H1 (cell line): ENCODE data around the gene PLCB4. TPM values are rescaled to one million over a fixed set of nuclear protein-coding genes. Genes with fewer than 3 reads are reported as not detected.

Experiments used
- CTCF ChIA-PET: fragments of 300-600 bp; sonication (Branson Sonifier 250); formaldehyde crosslinking; loops from one replicate; lab custom pipeline; 2021; ENCODE audit not compliant: partially characterized antibody; lab: Charles Lee
- POLR2A ChIA-PET: fragments of 300-600 bp; sonication (Branson Sonifier 250); formaldehyde crosslinking; loops from one replicate; lab custom pipeline; 2021; ENCODE audit warnings: inconsistent platforms; ENCODE audit not compliant: partially characterized antibody; lab: Charles Lee
- DNase-seq, 2 experiments: peaks; one replicate each; pipeline versions ENCODE4 v3.0.0 to v3.0.0-alpha.2; 2010 to 2022; ENCODE audit warnings: low spot score in 2 of 2, low read depth in 1 of 2, mixed read lengths in 1 of 2
- FAIRE-seq: peaks from 2 replicates; lab custom pipeline; 2011; peaks lifted over from hg19 to GRCh38; lab: Jason Lieb, UNC
- H2AFZ ChIP-seq: 2 replicates; pipeline ENCODE4 v1.8.1; 2012; ENCODE audit warnings: low read length, inconsistent platforms
- H2AK5ac ChIP-seq: 2 replicates; pipeline ENCODE4 v1.6.1; 2013; ENCODE audit warnings: low read depth, low read length
- H2BK120ac ChIP-seq: replicated peaks from 2 replicates; pipeline ENCODE3; 2013; ENCODE audit warnings: low read depth, low read length, inconsistent platforms
- H2BK12ac ChIP-seq: 2 replicates; pipeline ENCODE4 v1.6.1; 2013; ENCODE audit warnings: low read depth, low read length
- H2BK15ac ChIP-seq: 2 replicates; pipeline ENCODE4 v1.6.1; 2013; ENCODE audit warnings: low read length
- H2BK20ac ChIP-seq: 2 replicates; pipeline ENCODE4 v1.6.1; 2013; ENCODE audit warnings: low read length
- H2BK5ac ChIP-seq: 2 replicates; pipeline ENCODE4 v1.6.1; 2013; ENCODE audit warnings: low read depth, low read length
- H3K14ac ChIP-seq: 2 replicates; pipeline ENCODE4 v1.6.1; 2013; ENCODE audit warnings: inconsistent platforms; ENCODE audit not compliant: insufficient read length
- H3K18ac ChIP-seq: 2 replicates; pipeline ENCODE4 v1.6.1; 2013; ENCODE audit warnings: low read length; ENCODE audit errors: extremely low read depth
- H3K23ac ChIP-seq: 2 replicates; pipeline ENCODE4 v1.6.1; 2013; ENCODE audit warnings: inconsistent platforms; ENCODE audit not compliant: insufficient read length
- H3K23me2 ChIP-seq: 2 replicates; pipeline ENCODE4 v1.6.1; 2013; ENCODE audit warnings: low read depth, low read length
- H3K27ac ChIP-seq: 2 replicates; pipeline ENCODE4 v1.6.1; 2011; ENCODE audit warnings: low read depth, low read length, inconsistent platforms
- H3K27me3 ChIP-seq, 4 experiments: replicated peaks in 1 of 4; 1 replicate in 1 of 4; 2 replicates in 3 of 4; pipeline versions ENCODE4 v1.6.1 to v1.8.1; 2011 to 2013; ENCODE audit warnings: low read length in 3 of 4, mild to moderate bottlenecking in 3 of 4, inconsistent platforms in 2 of 4, mixed read lengths in 2 of 4, moderate library complexity in 1 of 4; ENCODE audit not compliant: control insufficient read depth in 3 of 4, insufficient read depth in 3 of 4; ENCODE audit errors: extremely low read depth in 1 of 4
- H3K36me3 ChIP-seq, 4 experiments: 2 replicates each; pipeline versions ENCODE4 v1.6.1 to v1.8.1; 2011 to 2013; ENCODE audit warnings: mild to moderate bottlenecking in 4 of 4, low read length in 3 of 4, moderate library complexity in 2 of 4, control low read depth in 1 of 4, inconsistent platforms in 1 of 4; ENCODE audit not compliant: insufficient read depth in 4 of 4, control insufficient read depth in 2 of 4
- H3K4ac ChIP-seq: replicated peaks from 2 replicates; pipeline ENCODE3; 2013; ENCODE audit warnings: low read length, low read depth, mixed read lengths, inconsistent platforms; ENCODE audit not compliant: insufficient read length
- H3K4me1 ChIP-seq, 4 experiments: replicated peaks in 1 of 4; 1 replicate in 1 of 4; 2 replicates in 3 of 4; pipeline versions ENCODE4 v1.6.1 to v1.8.1; 2011 to 2013; ENCODE audit warnings: low read length in 3 of 4, inconsistent platforms in 2 of 4, mixed read lengths in 1 of 4; ENCODE audit not compliant: insufficient read depth in 4 of 4, control insufficient read depth in 3 of 4
- H3K4me2 ChIP-seq, 2 experiments: 2 replicates each; pipeline versions ENCODE4 v1.6.1 to v1.8.1; 2011 to 2013; ENCODE audit warnings: low read depth in 2 of 2, low read length in 2 of 2, control low read depth in 1 of 2, inconsistent platforms in 1 of 2, mild to moderate bottlenecking in 1 of 2; ENCODE audit not compliant: insufficient read depth in 1 of 2
- H3K4me3 ChIP-seq, 4 experiments: fragments of 200-600, 300-600 bp in 1 of 4; sonication (generic), shearing (Covaris generic), sonication (Bioruptor Twin) in 1 of 4; 2 replicates each; pipeline versions ENCODE4 v1.5.1 to v1.8.1; 2011 to 2016; ENCODE audit warnings: low read length in 4 of 4, low read depth in 3 of 4, control low read depth in 2 of 4, inconsistent platforms in 2 of 4, mild to moderate bottlenecking in 2 of 4, mixed read lengths in 1 of 4, moderate library complexity in 1 of 4; ENCODE audit not compliant: insufficient read depth in 2 of 4; ENCODE audit errors: extremely low read depth in 1 of 4
- H3K56ac ChIP-seq: replicated peaks from 2 replicates; pipeline ENCODE3; 2013; ENCODE audit warnings: low read depth, mild to moderate bottlenecking, mixed read lengths, low read length, inconsistent platforms; ENCODE audit not compliant: insufficient read length
- H3K79me1 ChIP-seq: 2 replicates; pipeline ENCODE4 v1.6.1; 2013; ENCODE audit warnings: low read depth, low read length, control low read depth
- H3K79me2 ChIP-seq, 2 experiments: 2 replicates each; pipeline versions ENCODE4 v1.6.1 to v1.8.1; 2012 to 2013; ENCODE audit warnings: low read length in 2 of 2, mild to moderate bottlenecking in 2 of 2, inconsistent platforms in 1 of 2; ENCODE audit not compliant: insufficient read depth in 2 of 2, control insufficient read depth in 1 of 2
- H3K9ac ChIP-seq, 4 experiments: replicated peaks in 1 of 4; 1 replicate in 1 of 4; 2 replicates in 3 of 4; pipeline versions ENCODE4 v1.6.1 to v1.8.1; 2011 to 2013; ENCODE audit warnings: low read depth in 3 of 4, low read length in 3 of 4, control low read depth in 2 of 4, mild to moderate bottlenecking in 2 of 4, moderate library complexity in 2 of 4, inconsistent platforms in 1 of 4; ENCODE audit errors: extremely low read depth in 1 of 4
- H3K9me3 ChIP-seq, 2 experiments: 2 replicates each; pipeline versions ENCODE4 v1.6.1 to v1.8.1; 2012 to 2013; ENCODE audit warnings: mild to moderate bottlenecking in 2 of 2, moderate library complexity in 2 of 2, control low read depth in 1 of 2, inconsistent platforms in 1 of 2, low read depth in 1 of 2, low read length in 1 of 2, mixed read lengths in 1 of 2; ENCODE audit not compliant: insufficient read depth in 2 of 2
- H4K20me1 ChIP-seq, 2 experiments: replicated peaks in 1 of 2; 2 replicates each; pipeline versions ENCODE3 to v1.8.1; 2011 to 2013; ENCODE audit warnings: inconsistent platforms in 2 of 2, low read length in 2 of 2, mild to moderate bottlenecking in 1 of 2; ENCODE audit not compliant: insufficient read depth in 2 of 2, control insufficient read depth in 1 of 2
- H4K5ac ChIP-seq: 2 replicates; pipeline ENCODE4 v1.6.1; 2013; ENCODE audit warnings: low read length, low read depth, mixed read lengths, inconsistent platforms; ENCODE audit not compliant: insufficient read length
- H4K8ac ChIP-seq: 2 replicates; pipeline ENCODE4 v1.8.0; 2013; ENCODE audit warnings: mild to moderate bottlenecking, moderate library complexity, low read length, inconsistent platforms; ENCODE audit not compliant: insufficient read depth; ENCODE audit errors: extremely low read depth
- H4K91ac ChIP-seq: replicated peaks from 2 replicates; pipeline ENCODE3; 2013; ENCODE audit warnings: low read length, mixed read lengths, inconsistent platforms; ENCODE audit not compliant: insufficient read length
- CHD1 ChIP-seq: IDR thresholded peaks from 2 replicates; pipeline ENCODE4 v1.6.1; 2012; ENCODE audit warnings: low read depth, low read length, improper control_type of control experiment
- CREB1 ChIP-seq: IDR thresholded peaks from 2 replicates; pipeline ENCODE4 v1.6.1; 2012; ENCODE audit warnings: inconsistent platforms
- CTBP2 ChIP-seq: IDR thresholded peaks from 2 replicates; pipeline ENCODE4 v1.7.0; 2011; ENCODE audit warnings: borderline replicate concordance, mild to moderate bottlenecking, moderate library complexity, mixed read lengths, low read length; ENCODE audit not compliant: insufficient read depth, insufficient read length
- EGR1 ChIP-seq: IDR thresholded peaks from 2 replicates; pipeline ENCODE4 v1.6.1; 2011; ENCODE audit warnings: low read depth, low read length, borderline replicate concordance
- WGBS, 2 experiments: shearing (Covaris generic) in 1 of 2; methylation state at CpG; one replicate each; pipeline versions ENCODE4 v1.1.6 to v1.1.7; 2013 to 2015; ENCODE audit warnings: low lambda C conversion rate in 2 of 2, mixed read lengths in 2 of 2, inconsistent platforms in 1 of 2, low coverage in 1 of 2, missing lambda C conversion rate in 1 of 2; ENCODE audit not compliant: insufficient replicate concordance in 2 of 2, insufficient coverage in 1 of 2, insufficient read length in 1 of 2; ENCODE audit errors: extremely low coverage in 1 of 2, missing lambda C conversion rate in 1 of 2; 5-methylcytosine and 5-hydroxymethylcytosine counted together
- polyA plus RNA-seq, 7 experiments: library from polyadenylated mRNA; depleted of rRNA in 3 of 7; stranded (reverse) in 5 of 7; unstranded in 2 of 7; fragments of >200 nt in 5 of 7; fragments of 200-250 nt in 2 of 7; gene quantifications; 1 replicate in 5 of 7; 2 replicates in 1 of 7; 4 replicates in 1 of 7; pipeline versions ENCODE4 v1.2.1 to v1.2.3, GENCODE V29; 2011 to 2013; ENCODE audit warnings: missing spikeins in 2 of 7, mixed read lengths in 2 of 7
- total RNA-seq: library from RNA; stranded (reverse); fragmentation: NEBNext Ultra II Directional; extraction: Animal tissue kit (Norgen Biotek cat#: 25700); gene quantifications from 2 replicates; pipeline ENCODE4 v1.2.1, GENCODE V29; 2021

PLCB4 gene
- total and polyA plus RNA-seq, 2 of the 8 experiments (the other 6 are each of a cell fraction or from before 2014, with no cell fraction given), result 3.2 to 14.1 TPM

GRCh38 chr20:9165261-9165660 is 96.4 kb downstream of the PLCB4 start:
- no peak overlapping the region for H3K23ac ChIP-seq
- H2BK12ac ChIP-seq, result no peak overlapping the region
- no peaks in the 10 kb centered on the region for H3K27me3 ChIP-seq
- no peak overlapping the region for H4K8ac ChIP-seq
- TF ChIP-seq CREB1, result no peak
- TF ChIP-seq EGR1, result no peak
- no peak for TF ChIP-seq CHD1
- TF ChIP-seq CTBP2, result no peak
- TF ChIP-seq, all 59 proteins: peak for 0
- Histone ChIP-seq H2BK15ac (no peak overlapping the region), H3K9me3 (no peaks in the 10 kb centered on the region), H3K4ac (no peak overlapping the region), H4K91ac (no peak overlapping the region), H3K4me2 (no peak overlapping the region), H3K36me3 (no peaks in the 10 kb centered on the region), H3K4me3 (no peak overlapping the region), H3K27ac (no peak overlapping the region), H2BK120ac (no peak overlapping the region), H2AFZ (no peak overlapping the region), H3K18ac (no peak overlapping the region), H3K14ac (no peak overlapping the region), H3K4me1 (peaks cover 0 to 6% (median 2%) of the 10 kb centered on the region in 4 experiments; a peak in 3 of 7 replicates), H3K79me1 (no peaks in the 10 kb centered on the region; the same call in 1 of the 2 replicates), H3K23me2 (no peaks in the 10 kb centered on the region), H4K5ac (no peak overlapping the region), H3K9ac (no peak overlapping the region), H2AK5ac (no peak overlapping the region), H2BK20ac (no peak overlapping the region), H4K20me1 (no peaks in the 10 kb centered on the region), H3K56ac (no peak overlapping the region), H3K79me2 (peaks cover 0 to 3% of the 10 kb centered on the region in 2 experiments; a peak in 1 of 4 replicates), H2BK5ac (no peak overlapping the region)
- ChIA-PET POLR2A (no interaction called here), CTCF (no interaction called here)
- FAIRE-seq (no peak), DNase-seq (no peak)
- WGBS, 2 experiments, result 93% methylated on average over 2 of the region's 2 CpGs; no CpG with 5 or more reads in 1 of the 2 experiments
